HUES64 (cell line): Measurements from ENCODE around the gene AFAP1.
A peak's percentile ranks its signal among the peaks of the same experiment; 100 is the strongest.

Experiments used
- H3K27ac ChIP-seq: 2 replicates; pipeline ENCODE4 v1.7.0; 2013; ENCODE audit warnings: low read depth, low read length, inconsistent platforms
- H3K27me3 ChIP-seq: 2 replicates; pipeline ENCODE4 v1.6.1; 2013; ENCODE audit warnings: mild to moderate bottlenecking, low read length; ENCODE audit not compliant: insufficient read depth
- H3K36me3 ChIP-seq: 2 replicates; pipeline ENCODE4 v1.6.1; 2013; ENCODE audit warnings: mild to moderate bottlenecking, low read length; ENCODE audit not compliant: insufficient read depth
- H3K4me1 ChIP-seq: 2 replicates; pipeline ENCODE4 v1.6.1; 2013; ENCODE audit warnings: mild to moderate bottlenecking, low read length, moderate library complexity; ENCODE audit not compliant: insufficient read depth
- H3K4me3 ChIP-seq: 2 replicates; pipeline ENCODE4 v1.5.1; 2013; ENCODE audit warnings: mild to moderate bottlenecking, low read length, moderate library complexity
- H3K9ac ChIP-seq: 2 replicates; pipeline ENCODE4 v1.6.1; 2013; ENCODE audit warnings: mild to moderate bottlenecking, low read depth, low read length
- H3K9me3 ChIP-seq: 2 replicates; pipeline ENCODE4 v1.6.1; 2013; ENCODE audit warnings: low read depth, low read length; ENCODE audit not compliant: insufficient read depth
- WGBS: fragments of 150-250, 120-280 bp; methylation state at CpG from one replicate; pipeline ENCODE4 v1.1.7; 2013; ENCODE audit warnings: missing lambda C conversion rate; 5-methylcytosine and 5-hydroxymethylcytosine counted together

AFAP1 gene

DNA sequence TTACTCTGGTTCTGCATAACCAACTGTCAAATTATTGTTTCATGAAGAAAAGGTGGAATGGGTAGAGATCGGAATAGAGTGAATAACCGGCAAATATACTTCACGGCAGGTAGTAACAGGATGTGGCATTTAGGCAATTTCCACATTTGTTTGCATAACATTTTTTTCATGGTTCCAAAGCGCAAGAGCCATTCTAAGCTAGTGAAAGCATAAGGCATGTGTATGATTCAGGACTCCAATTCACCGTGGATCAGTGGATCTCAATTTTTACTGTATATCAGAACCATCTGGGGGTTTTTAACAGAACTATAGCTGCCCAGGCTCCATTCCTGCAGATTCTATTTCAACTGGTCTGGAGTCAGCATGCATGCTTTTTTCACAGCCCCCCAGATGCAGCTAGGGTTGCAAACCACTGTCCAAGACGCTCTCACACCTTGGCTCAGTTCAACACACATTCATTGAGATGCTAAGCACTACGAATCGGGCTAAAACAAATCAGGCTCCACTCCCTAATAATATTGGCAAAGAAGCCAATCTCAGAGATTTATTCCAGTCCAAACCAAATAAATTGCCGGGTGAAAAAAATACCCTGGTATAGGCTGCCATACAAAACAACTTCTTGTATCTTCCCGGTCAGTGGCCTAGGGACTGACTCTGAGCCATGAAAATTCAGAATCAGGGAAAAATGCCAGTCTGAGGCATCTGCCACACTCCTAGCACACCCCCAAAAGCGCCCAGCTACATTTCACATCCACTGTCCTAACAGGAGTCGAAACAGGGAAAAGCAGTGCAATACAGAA lies 30.0 kb downstream of the AFAP1 start:
- WGBS = 89% methylated on average over 12 of the region's 12 CpGs
- H3K27me3 ChIP-seq = no peaks in the 10 kb centered on the region
- H3K36me3 ChIP-seq = no peaks in the 10 kb centered on the region
- 0 out of 2 replicates have a peak overlapping the region, but pooled peaks have one; percentile 15 for H3K27ac ChIP-seq
- no peak overlapping the region for H3K4me3 ChIP-seq
- H3K9me3 ChIP-seq = no peaks in the 10 kb centered on the region
- peaks cover 56% of the 10 kb centered on the region for H3K4me1 ChIP-seq
- no peak overlapping the region for H3K9ac ChIP-seq

GRCh38 chr4:7908668-7909067 lies 31.0 kb downstream of the AFAP1 start:
- no peak overlapping the region for H3K27ac ChIP-seq
- no peak overlapping the region for H3K9ac ChIP-seq
- no peaks in the 10 kb centered on the region for H3K9me3 ChIP-seq
- H3K4me1 ChIP-seq = peaks cover 60% of the 10 kb centered on the region
- no peak overlapping the region for H3K4me3 ChIP-seq
- WGBS = 95% methylated on average over 4 of the region's 4 CpGs
- H3K27me3 ChIP-seq = no peaks in the 10 kb centered on the region
- no peaks in the 10 kb centered on the region for H3K36me3 ChIP-seq

DNA sequence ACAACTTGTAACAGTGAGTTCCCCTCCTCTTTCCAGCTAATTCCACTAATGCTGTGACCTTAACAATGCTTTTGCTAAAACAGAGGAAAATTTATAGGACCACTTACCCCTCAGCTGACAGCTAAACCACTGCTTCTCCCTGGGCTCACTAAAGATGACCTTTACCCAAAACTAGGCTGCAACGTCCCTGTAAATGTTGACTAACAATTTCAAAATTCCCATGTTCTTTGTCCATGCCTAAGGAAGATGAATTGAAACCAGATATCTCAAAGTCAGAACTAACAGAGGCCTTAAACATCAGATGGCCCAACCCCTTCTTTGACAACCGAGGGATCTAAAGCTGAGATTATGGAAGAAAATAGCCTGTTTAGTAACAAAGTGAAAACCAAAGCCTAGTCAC lies 32.5 kb downstream of the AFAP1 start:
- WGBS = 72% methylated on average over 1 of the region's 2 CpGs
- Histone ChIP-seq H3K27ac (no peak overlapping the region), H3K36me3 (no peaks in the 10 kb centered on the region), H3K9ac (no peak overlapping the region), H3K4me1 (peaks cover 63% of the 10 kb centered on the region), H3K27me3 (no peaks in the 10 kb centered on the region), H3K9me3 (no peaks in the 10 kb centered on the region), H3K4me3 (no peak overlapping the region)

GRCh38 chr4:7906171-7906701 lies 33.4 kb downstream of the AFAP1 start:
- no peaks in the 10 kb centered on the region for H3K36me3 ChIP-seq
- H3K9me3 ChIP-seq = no peaks in the 10 kb centered on the region
- 81% methylated on average over 10 of the region's 10 CpGs for WGBS
- H3K4me3 ChIP-seq = no peak overlapping the region
- H3K27me3 ChIP-seq = no peaks in the 10 kb centered on the region
- H3K27ac ChIP-seq = no peak overlapping the region
- H3K9ac ChIP-seq = no peak overlapping the region
- peaks cover 63% of the 10 kb centered on the region for H3K4me1 ChIP-seq

- H3K9ac ChIP-seq = no peak overlapping the region
These were observed 34.4 kb downstream of the AFAP1 start for GRCh38 chr4:7904952-7905915.

DNA sequence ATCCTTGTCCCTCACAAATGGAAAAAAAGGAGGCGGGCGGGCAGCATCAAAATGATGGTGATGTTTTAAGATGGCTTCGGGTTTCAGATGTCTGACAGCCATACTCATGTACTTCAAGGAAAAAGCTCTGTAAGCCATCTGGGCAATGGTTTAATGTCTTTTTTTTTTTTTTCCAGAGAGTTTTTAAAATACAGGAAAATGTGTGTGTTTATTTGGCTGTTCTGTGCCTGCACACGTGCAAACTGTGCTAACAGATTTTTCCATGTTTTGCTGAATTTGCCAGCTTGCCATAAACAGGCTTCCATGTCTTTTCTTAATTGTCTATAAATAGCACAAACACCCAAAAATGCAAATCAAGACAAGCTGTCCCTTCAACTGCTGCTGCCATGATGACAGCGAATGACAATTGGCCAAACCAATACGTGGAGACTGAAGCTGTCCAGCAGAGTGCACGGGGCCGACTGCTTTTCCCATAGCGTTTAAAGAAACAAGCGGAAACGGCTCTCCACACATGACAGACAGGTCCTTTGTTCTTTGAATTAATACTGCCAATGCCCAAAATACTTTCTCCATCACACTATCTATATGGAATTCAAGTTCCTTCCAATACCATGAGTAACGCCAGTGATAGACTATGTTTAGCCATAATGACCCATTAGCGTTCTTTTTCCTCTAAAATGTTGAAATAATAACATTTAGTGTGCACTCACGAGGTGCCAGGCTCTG lies 35.7 kb downstream of the AFAP1 start:
- H3K27ac ChIP-seq = no peak overlapping the region
- WGBS = 84% methylated on average over 14 of the region's 14 CpGs
- no peaks in the 10 kb centered on the region for H3K36me3 ChIP-seq
- H3K4me1 ChIP-seq = peaks cover 62% of the 10 kb centered on the region
- no peak overlapping the region for H3K9ac ChIP-seq
- H3K4me3 ChIP-seq = no peak overlapping the region
- H3K9me3 ChIP-seq = no peaks in the 10 kb centered on the region
- no peaks in the 10 kb centered on the region for H3K27me3 ChIP-seq

More at GRCh38 chr4:7904952-7905915, 34.4 kb downstream of the AFAP1 start:
- H3K27ac ChIP-seq = no peak overlapping the region
- no peaks in the 10 kb centered on the region for H3K36me3 ChIP-seq
- H3K27me3 ChIP-seq = no peaks in the 10 kb centered on the region
- WGBS = 84% methylated on average over 10 of the region's 10 CpGs
- peaks cover 61% of the 10 kb centered on the region for H3K4me1 ChIP-seq
- no peaks in the 10 kb centered on the region for H3K9me3 ChIP-seq
- no peak overlapping the region for H3K4me3 ChIP-seq

DNA sequence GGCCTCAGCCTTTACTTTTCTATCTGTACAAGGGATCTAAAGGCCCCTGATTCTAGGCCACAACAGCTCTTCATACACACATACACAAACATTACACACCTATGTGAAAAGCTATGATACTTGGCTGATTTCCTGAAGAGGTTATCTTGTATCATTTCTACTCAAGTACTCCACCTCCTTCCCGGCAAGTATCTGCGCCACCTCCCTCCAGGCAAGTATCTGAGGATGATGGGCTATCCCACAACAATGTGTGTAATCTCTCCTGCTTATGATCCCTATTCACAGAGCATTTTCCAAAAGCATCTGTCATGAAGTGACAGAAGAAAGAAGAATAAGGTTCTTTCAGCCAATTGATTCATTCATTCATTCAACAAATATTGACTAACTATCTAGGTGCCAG lies 36.8 kb downstream of the AFAP1 start:
- Histone ChIP-seq H3K36me3 (no peaks in the 10 kb centered on the region), H3K27me3 (no peaks in the 10 kb centered on the region), H3K9me3 (no peaks in the 10 kb centered on the region), H3K4me3 (no peak overlapping the region), H3K4me1 (peaks cover 62% of the 10 kb centered on the region), H3K27ac (no peak overlapping the region), H3K9ac (no peak overlapping the region)
- 94% methylated on average over 2 of the region's 2 CpGs for WGBS

DNA sequence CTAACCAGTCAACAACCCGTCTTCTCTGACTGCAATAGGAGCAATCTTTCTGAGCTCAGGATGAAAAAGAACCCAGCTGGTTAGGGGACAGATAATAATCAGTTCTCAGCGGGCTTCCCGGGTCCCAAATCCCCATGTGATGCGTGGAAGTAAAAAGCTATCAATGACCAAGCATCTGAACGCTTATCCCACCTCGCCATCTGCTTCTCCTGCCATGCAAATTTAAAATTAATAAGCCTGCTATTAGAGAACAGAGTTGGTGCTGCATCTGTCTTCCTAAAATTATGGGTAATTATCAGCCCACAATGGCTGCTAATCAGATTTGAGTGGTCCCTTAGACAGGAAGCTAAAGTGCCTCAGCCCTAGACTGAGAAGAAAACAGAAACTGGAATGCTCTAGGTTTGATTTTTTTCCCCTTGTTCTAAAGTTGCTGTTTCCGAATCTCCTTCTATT lies 37.5 kb downstream of the AFAP1 start:
- Histone ChIP-seq H3K4me1 (peaks cover 61% of the 10 kb centered on the region), H3K9ac (no peak overlapping the region), H3K4me3 (no peak overlapping the region), H3K27me3 (no peaks in the 10 kb centered on the region), H3K36me3 (no peaks in the 10 kb centered on the region), H3K27ac (no peak overlapping the region), H3K9me3 (no peaks in the 10 kb centered on the region)
- WGBS = 65% methylated on average over 6 of the region's 7 CpGs

DNA sequence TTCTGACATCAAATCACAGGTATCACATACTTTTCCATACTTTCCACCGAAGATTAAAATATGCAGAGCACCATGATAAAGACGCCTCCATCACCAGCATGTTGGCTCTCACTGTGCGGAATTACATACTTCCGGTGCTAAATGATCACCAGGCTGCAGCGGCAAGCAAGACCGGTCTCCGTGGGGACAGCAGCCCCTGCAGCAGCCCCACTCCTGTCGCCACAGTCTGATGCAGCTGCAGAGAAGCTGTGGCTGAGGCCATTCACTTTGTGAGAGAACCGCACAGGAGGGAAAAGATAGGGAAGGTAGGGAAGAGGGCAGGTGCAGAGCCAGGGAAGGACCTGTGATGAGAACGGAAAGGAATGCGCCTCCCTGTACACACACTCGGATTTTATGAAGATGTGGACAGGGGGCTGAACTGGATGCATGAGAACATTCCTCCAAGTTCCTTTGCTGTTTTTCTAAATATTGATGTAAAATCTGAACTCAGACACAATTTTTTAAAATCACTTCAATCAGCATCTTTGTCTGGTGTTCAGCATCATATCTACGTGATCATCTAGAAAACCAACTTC lies 38.3 kb downstream of the AFAP1 start:
- Histone ChIP-seq H3K9me3 (no peaks in the 10 kb centered on the region), H3K4me3 (no peak overlapping the region), H3K27ac (no peak overlapping the region), H3K9ac (no peak overlapping the region), H3K27me3 (no peaks in the 10 kb centered on the region), H3K4me1 (peaks cover 60% of the 10 kb centered on the region), H3K36me3 (no peaks in the 10 kb centered on the region)
- 85% methylated on average over 13 of the region's 13 CpGs for WGBS

- Histone ChIP-seq H3K9ac (no peak overlapping the region), H3K4me3 (no peak overlapping the region), H3K9me3 (no peaks in the 10 kb centered on the region), H3K36me3 (no peaks in the 10 kb centered on the region), H3K27ac (no peak overlapping the region), H3K4me1 (peaks cover 53% of the 10 kb centered on the region), H3K27me3 (no peaks in the 10 kb centered on the region)
- 75% methylated on average over 9 of the region's 9 CpGs for WGBS
These were observed 39.2 kb downstream of the AFAP1 start for GRCh38 chr4:7900334-7900909.
